SJCRH30 (cell line): Measurements from ENCODE around the gene C10orf90. TPM values are rescaled to one million over a fixed set of nuclear protein-coding genes. Genes with fewer than 3 reads are reported as not detected.

Source experiments
- DNase-seq, 2 experiments: peaks; one replicate each; pipeline ENCODE4 v3.0.0-alpha.2; 2015 to 2020
- H3K27ac ChIP-seq: fragments of 250-450 bp; sonication (Bioruptor Pico); 2 replicates; pipeline ENCODE4 v1.5.1; 2020; ENCODE audit warnings: mild to moderate bottlenecking, moderate library complexity
- H3K27me3 ChIP-seq: fragments of 250-450 bp; sonication (Bioruptor Pico); 2 replicates; pipeline ENCODE4 v1.5.1; 2020; ENCODE audit warnings: mild to moderate bottlenecking, moderate library complexity
- H3K36me3 ChIP-seq: fragments of 250-450 bp; sonication (Bioruptor Pico); 2 replicates; pipeline ENCODE4 v1.5.1; 2020; ENCODE audit warnings: mild to moderate bottlenecking, moderate library complexity
- H3K4me1 ChIP-seq: fragments of 250-450 bp; sonication (Bioruptor Pico); 2 replicates; pipeline ENCODE4 v1.5.1; 2020; ENCODE audit warnings: mild to moderate bottlenecking, moderate library complexity
- H3K4me3 ChIP-seq: fragments of 250-450 bp; sonication (Bioruptor Pico); 2 replicates; pipeline ENCODE4 v1.5.1; 2020; ENCODE audit warnings: mild to moderate bottlenecking, moderate library complexity
- H3K9me3 ChIP-seq: fragments of 250-450 bp; sonication (Bioruptor Pico); replicated peaks from 2 replicates; pipeline ENCODE4 v1.5.1; 2020; ENCODE audit warnings: mild to moderate bottlenecking, moderate library complexity
- total RNA-seq: library from RNA; depleted of rRNA; stranded (reverse); fragments of >200 nt; shearing (Covaris generic); gene quantifications from 2 replicates; pipeline ENCODE4 v1.2.3, GENCODE V29; 2014

Gene C10orf90
- total RNA-seq, 1 experiment from 2014 or later: 0.12 TPM

GRCh38 chr10:126479280-126479895 is 191.1 kb downstream of the C10orf90 start:
- no peaks in the 10 kb centered on the region for H3K27me3 ChIP-seq
- H3K9me3 ChIP-seq: no peaks in the 10 kb centered on the region
- H3K27ac ChIP-seq: no peak overlapping the region
- no peaks in the 10 kb centered on the region for H3K36me3 ChIP-seq
- no peak for DNase-seq
- no peak overlapping the region for H3K4me3 ChIP-seq
- H3K4me1 ChIP-seq: peaks cover 29% of the 10 kb centered on the region

GRCh38 chr10:126478546-126478945 is 191.9 kb downstream of the C10orf90 start:
- Histone ChIP-seq H3K4me1 (peaks cover 29% of the 10 kb centered on the region), H3K27ac (no peak overlapping the region), H3K4me3 (no peak overlapping the region), H3K27me3 (no peaks in the 10 kb centered on the region), H3K9me3 (no peaks in the 10 kb centered on the region), H3K36me3 (no peaks in the 10 kb centered on the region)
- no peak for DNase-seq

- Histone ChIP-seq H3K9me3 (no peaks in the 10 kb centered on the region), H3K27ac (peak overlapping the region; percentile 76)
- peak; percentile 80 to 92 for DNase-seq
Observed at GRCh38 chr10:126476246-126476645, 194.2 kb downstream of the C10orf90 start.

GRCh38 chr10:126475074-126475691 is 195.3 kb downstream of the C10orf90 start:
- peak in 1 of 2 experiments; percentile 31 for DNase-seq
- Histone ChIP-seq H3K4me1 (peaks cover 20% of the 10 kb centered on the region), H3K36me3 (no peaks in the 10 kb centered on the region), H3K4me3 (no peak overlapping the region), H3K27me3 (no peaks in the 10 kb centered on the region), H3K9me3 (no peaks in the 10 kb centered on the region), H3K27ac (peak overlapping the region; percentile 76)

More at GRCh38 chr10:126476246-126476645, 194.2 kb downstream of the C10orf90 start:
- Histone ChIP-seq H3K4me3 (peak overlapping the region; percentile 37), H3K4me1 (peaks cover 20% of the 10 kb centered on the region), H3K36me3 (no peaks in the 10 kb centered on the region), H3K27me3 (no peaks in the 10 kb centered on the region)

- Histone ChIP-seq H3K4me1 (peaks cover 20% of the 10 kb centered on the region), H3K4me3 (no peak overlapping the region), H3K27me3 (no peaks in the 10 kb centered on the region), H3K27ac (no peak overlapping the region), H3K9me3 (no peaks in the 10 kb centered on the region), H3K36me3 (no peaks in the 10 kb centered on the region)
- DNase-seq: no peak
Observed at GRCh38 chr10:126474031-126474430, 196.5 kb downstream of the C10orf90 start.

GRCh38 chr10:126470991-126471390 is 199.5 kb downstream of the C10orf90 start:
- peaks cover 14% of the 10 kb centered on the region for H3K4me1 ChIP-seq
- no peaks in the 10 kb centered on the region for H3K27me3 ChIP-seq
- H3K36me3 ChIP-seq: no peaks in the 10 kb centered on the region
- no peaks in the 10 kb centered on the region for H3K9me3 ChIP-seq
- no peak overlapping the region for H3K4me3 ChIP-seq
- DNase-seq: no peak
- H3K27ac ChIP-seq: no peak overlapping the region

- no peaks in the 10 kb centered on the region for H3K9me3 ChIP-seq
- no peak overlapping the region for H3K4me3 ChIP-seq
- no peaks in the 10 kb centered on the region for H3K36me3 ChIP-seq
- H3K4me1 ChIP-seq: peaks cover 1% of the 10 kb centered on the region; the same call in 1 of the 2 replicates
- DNase-seq: no peak
- H3K27me3 ChIP-seq: no peaks in the 10 kb centered on the region
- no peak overlapping the region for H3K27ac ChIP-seq
Observed at GRCh38 chr10:126469692-126470091, 200.8 kb downstream of the C10orf90 start.

- no peak overlapping the region for H3K4me3 ChIP-seq
- no peak overlapping the region for H3K27ac ChIP-seq
- H3K36me3 ChIP-seq: no peaks in the 10 kb centered on the region
- H3K27me3 ChIP-seq: no peaks in the 10 kb centered on the region
- H3K4me1 ChIP-seq: no peaks in the 10 kb centered on the region
- H3K9me3 ChIP-seq: no peaks in the 10 kb centered on the region
- no peak for DNase-seq
Observed at GRCh38 chr10:126468876-126469643, 201.4 kb downstream of the C10orf90 start.

GRCh38 chr10:126468467-126468866 is 202.0 kb downstream of the C10orf90 start:
- Histone ChIP-seq H3K4me3 (no peak overlapping the region), H3K9me3 (no peaks in the 10 kb centered on the region), H3K36me3 (no peaks in the 10 kb centered on the region), H3K27ac (no peak overlapping the region), H3K4me1 (no peaks in the 10 kb centered on the region), H3K27me3 (no peaks in the 10 kb centered on the region)
- DNase-seq: no peak

GRCh38 chr10:126465771-126466170 is 204.7 kb downstream of the C10orf90 start:
- Histone ChIP-seq H3K27me3 (no peaks in the 10 kb centered on the region), H3K4me3 (no peak overlapping the region)

GRCh38 chr10:126463286-126463685 is 207.2 kb downstream of the C10orf90 start:
- Histone ChIP-seq H3K9me3 (no peaks in the 10 kb centered on the region), H3K27me3 (no peaks in the 10 kb centered on the region), H3K27ac (no peak overlapping the region), H3K36me3 (no peaks in the 10 kb centered on the region), H3K4me1 (no peaks in the 10 kb centered on the region), H3K4me3 (no peak overlapping the region)
- no peak for DNase-seq

More at GRCh38 chr10:126465771-126466170, 204.7 kb downstream of the C10orf90 start:
- Histone ChIP-seq H3K4me1 (no peaks in the 10 kb centered on the region), H3K27ac (no peak overlapping the region), H3K36me3 (no peaks in the 10 kb centered on the region), H3K9me3 (no peaks in the 10 kb centered on the region)
- no peak for DNase-seq

GRCh38 chr10:126461289-126461940 is 209.1 kb downstream of the C10orf90 start:
- H3K4me3 ChIP-seq: no peak overlapping the region
- no peaks in the 10 kb centered on the region for H3K36me3 ChIP-seq
- H3K27ac ChIP-seq: no peak overlapping the region
- no peaks in the 10 kb centered on the region for H3K4me1 ChIP-seq
- no peaks in the 10 kb centered on the region for H3K9me3 ChIP-seq
- no peak for DNase-seq
- H3K27me3 ChIP-seq: no peaks in the 10 kb centered on the region

GRCh38 chr10:126459878-126460481 is 210.5 kb downstream of the C10orf90 start:
- Histone ChIP-seq H3K36me3 (no peaks in the 10 kb centered on the region), H3K4me3 (no peak overlapping the region), H3K27ac (no peak overlapping the region), H3K27me3 (no peaks in the 10 kb centered on the region), H3K9me3 (no peaks in the 10 kb centered on the region), H3K4me1 (no peaks in the 10 kb centered on the region)
- no peak for DNase-seq

- no peak overlapping the region for H3K27ac ChIP-seq
- H3K27me3 ChIP-seq: no peaks in the 10 kb centered on the region
- no peaks in the 10 kb centered on the region for H3K36me3 ChIP-seq
- H3K4me3 ChIP-seq: no peak overlapping the region
- H3K4me1 ChIP-seq: no peaks in the 10 kb centered on the region
- no peaks in the 10 kb centered on the region for H3K9me3 ChIP-seq
- no peak for DNase-seq
Observed at GRCh38 chr10:126459032-126459831, 211.3 kb downstream of the C10orf90 start.
